ENCODE data around the gene PSME1. TPM values are rescaled to one million over a fixed set of nuclear protein-coding genes. Genes with fewer than 3 reads are reported as not detected.

PSME1 gene
- total and polyA plus RNA-seq, 10 of the 15 experiments (the other 5 are each of a cell fraction or from before 2014, with no cell fraction given) = 250 to 1,378 (median 412) TPM

GRCh38 chr14:24110523-24110922 lies 25.5 kb upstream of the PSME1 start (continued):
- no peak for TF ChIP-seq PKNOX1 (IDR thresholded peaks at IDR 0.05)
- TF ChIP-seq JUNB (IDR thresholded peaks at IDR 0.05) = no peak
- TF ChIP-seq NR2C1 (IDR thresholded peaks at IDR 0.05) = no peak
- no peak for TF ChIP-seq CBX3 (IDR thresholded peaks at IDR 0.05; ENCODE audit: borderline replicate concordance, low read depth)
- no peak for TF ChIP-seq EGR1 (IDR thresholded peaks at IDR 0.05; ENCODE audit: borderline replicate concordance in 1 of 2, low read depth in 2 of 2, low read length in 2 of 2)
- no peak for TF ChIP-seq ZNF274 (IDR thresholded peaks at IDR 0.05; ENCODE audit: insufficient read depth, insufficient read length)
- TF ChIP-seq IKZF2 (IDR thresholded peaks at IDR 0.05) = no peak
- no peak for TF ChIP-seq ZNF384 (IDR thresholded peaks at IDR 0.05; ENCODE audit: borderline replicate concordance, low read depth, low read length)

GRCh38 chr14:24113379-24113800 lies 22.6 kb upstream of the PSME1 start:
- no peak for FAIRE-seq
- Histone ChIP-seq H3K4me3 (peak overlapping the region; percentile 89), H3K4me2 (ENCODE audit: control insufficient read depth, insufficient read depth) (peak overlapping the region; percentile 94), H4K20me1 (ENCODE audit: control insufficient read depth, insufficient read depth) (no peaks in the 10 kb centered on the region), H3K79me2 (ENCODE audit: control insufficient read depth, insufficient read depth, low read length) (peaks cover 24% of the 10 kb centered on the region), H3K9ac (ENCODE audit: control insufficient read depth, insufficient read depth, low read length) (peak overlapping the region; percentile 98), H3K27me3 (replicated peaks in 1 of 2; ENCODE audit: control insufficient read depth in 2 of 2, insufficient read depth in 2 of 2, low read length in 1 of 2) (no peaks in the 10 kb centered on the region), H2AFZ (ENCODE audit: control insufficient read depth, low read depth, low read length) (peak overlapping the region; percentile 76), H3K27ac (ENCODE audit: control insufficient read depth, insufficient read depth) (peak overlapping the region; percentile 94), H3K36me3 (ENCODE audit: control insufficient read depth in 2 of 2, insufficient read depth in 2 of 2, low read length in 1 of 2) (peaks cover 5 to 11% of the 10 kb centered on the region in 2 experiments), H3K4me1 (ENCODE audit: control insufficient read depth, insufficient read depth, low read length) (peaks cover 12% of the 10 kb centered on the region), H3K9me3 (replicated peaks; ENCODE audit: control insufficient read depth, insufficient read depth, low read length) (no peaks in the 10 kb centered on the region)
- WGBS (ENCODE audit: insufficient coverage, insufficient replicate concordance, low lambda C conversion rate, missing lambda C conversion rate) = 20% methylated on average over 15 of the region's 15 CpGs
- TF ChIP-seq MEF2A (IDR thresholded peaks at IDR 0.05; ENCODE audit: insufficient read depth, low read depth, low read length) = no peak
- peak; percentile 17; the same call in 1 of the 2 replicates for TF ChIP-seq MLLT1 (IDR thresholded peaks at IDR 0.05)
- in situ Hi-C loops (cut with MboI) (loop anchor here (25.0 kb wide), 1 partner anchor 801 kb away; the partner anchor contains the start of genes BCL2L2, PABPN1 and PPP1R3E), intact Hi-C loops (cut with micrococcal nuclease; ENCODE audit: unreplicated experiment) (no loop called here)
- POLR2A ChIA-PET = interaction anchor here (0.8 to 17.1 kb wide), 12 partner anchors 12 to 133 kb away, joined by 3 to 276 read pairs (median 9); partner anchors contain the start of genes EMC9, FITM1, IRF9 and PCK2
- RAD21 ChIA-PET (ENCODE audit: unreplicated experiment) = interaction anchor here (1.4 to 5.8 kb wide), 11 partner anchors 11 to 134 kb away, joined by 4 to 69 read pairs (median 12); partner anchors contain the start of genes EMC9, IRF9, PCK2 and PSME1
- SMC1A ChIA-PET (ENCODE audit: uncharacterized antibody, unreplicated experiment) = interaction anchor here (0.8 to 7.7 kb wide), 16 partner anchors 12 to 220 kb away, joined by 3 to 70 read pairs (median 6); partner anchors contain the start of genes CHMP4A, EMC9, IRF9 and PCK2
- TSS peak; percentile 90 for BruUV-seq (replicated peaks)
- DNase-seq (ENCODE audit: low read depth, low spot score) = no peak
- ATAC-seq = peak; percentile 5
- CTCF ChIA-PET = interaction anchor here (0.8 to 5.9 kb wide), 10 partner anchors 13 to 693 kb away, joined by 3 to 39 read pairs (median 12); partner anchors contain the start of genes IRF9, PCK2, PSME1 and PSME2
